Measurements from ENCODE around the gene WDR93.

WDR93 gene

GRCh38 chr15:89662893-89663626 is 27.6 kb upstream of the WDR93 start:
- DNase-seq = no peak

- DNase-seq = no peak
Measured at GRCh38 chr15:89664441-89665350, 25.9 kb upstream of the WDR93 start.

GRCh38 chr15:89665449-89666181 is 25.0 kb upstream of the WDR93 start:
- DNase-seq = no peak

GRCh38 chr15:89666184-89666857 is 24.3 kb upstream of the WDR93 start:
- DNase-seq = no peak

- DNase-seq = no peak
Measured at GRCh38 chr15:89666858-89667705, 23.5 kb upstream of the WDR93 start.

GRCh38 chr15:89667706-89667960 is 23.0 kb upstream of the WDR93 start:
- no peak for DNase-seq

- no peak for DNase-seq
Measured at GRCh38 chr15:89668171-89668570, 22.4 kb upstream of the WDR93 start.

GRCh38 chr15:89669309-89669865 is 21.2 kb upstream of the WDR93 start:
- DNase-seq = no peak

GRCh38 chr15:89669941-89670340 is 20.7 kb upstream of the WDR93 start:
- no peak for DNase-seq

- no peak for DNase-seq
Measured at GRCh38 chr15:89670971-89671560, 19.5 kb upstream of the WDR93 start.

- no peak for DNase-seq
Measured at GRCh38 chr15:89671687-89672086, 18.9 kb upstream of the WDR93 start.

GRCh38 chr15:89672221-89673164 is 18.1 kb upstream of the WDR93 start:
- DNase-seq = no peak

- DNase-seq = no peak
Measured at GRCh38 chr15:89673165-89673512, 17.5 kb upstream of the WDR93 start.

- DNase-seq = no peak
Measured at GRCh38 chr15:89674526-89674925, 16.1 kb upstream of the WDR93 start.

GRCh38 chr15:89675606-89676005 is 15.0 kb upstream of the WDR93 start:
- DNase-seq = no peak

- no peak for DNase-seq
Measured at GRCh38 chr15:89677381-89677780, 13.2 kb upstream of the WDR93 start.

GRCh38 chr15:89679212-89679611 is 11.4 kb upstream of the WDR93 start, which contains the start of gene PLIN1:
Gene PLIN1, minus strand, starts transcription at chr15:89679367. Its CDS starts 1,878 bp downstream, at chr15:89677489.
- no peak for DNase-seq

GRCh38 chr15:89680282-89680873 is 10.2 kb upstream of the WDR93 start:
- no peak for DNase-seq

GRCh38 chr15:89681146-89681545 is 9.5 kb upstream of the WDR93 start:
- DNase-seq = no peak

GRCh38 chr15:89685995-89686394 is 4.6 kb upstream of the WDR93 start:
- DNase-seq = no peak

Measured in activated effector memory CD4-positive, alpha-beta T cell treated with anti-CD3 and anti-CD28 coated beads, Interleukin-2, amount 50 U/mL, for 16 hours (primary cell).